Endothelial cell (in vitro differentiated cells): ENCODE results near the gene TOMM20. TPM values are rescaled to one million over a fixed set of nuclear protein-coding genes. Genes with fewer than 3 reads are reported as not detected.
"Not testable (repeated sequence)": the region's sequence is repeated elsewhere in the genome, so short reads cannot be mapped to it uniquely, and the experiment has no call there.

Source experiments
- DNase-seq: peaks from one replicate; pipeline ENCODE4 v3.0.0; 2021; ENCODE audit warnings: low spot score
- H3K27ac Mint-ChIP-seq: one replicate; pipeline ENCODE4 v1.8.0; 2021; ENCODE audit warnings: mixed read lengths, inconsistent platforms; ENCODE audit not compliant: unreplicated experiment
- H3K27me3 Mint-ChIP-seq: one replicate; pipeline ENCODE4 v1.8.0; 2021; ENCODE audit warnings: mild to moderate bottlenecking, moderate library complexity, mixed read lengths, inconsistent platforms; ENCODE audit not compliant: unreplicated experiment
- H3K36me3 Mint-ChIP-seq: one replicate; pipeline ENCODE4 v1.8.0; 2021; ENCODE audit warnings: mild to moderate bottlenecking, low read depth, mixed read lengths, inconsistent platforms; ENCODE audit not compliant: unreplicated experiment
- H3K4me1 Mint-ChIP-seq: one replicate; pipeline ENCODE4 v1.8.0; 2021; ENCODE audit warnings: mild to moderate bottlenecking, mixed read lengths, inconsistent platforms; ENCODE audit not compliant: unreplicated experiment
- H3K4me3 Mint-ChIP-seq: one replicate; pipeline ENCODE4 v1.8.0; 2021; ENCODE audit warnings: mild to moderate bottlenecking, mixed read lengths, inconsistent platforms; ENCODE audit not compliant: unreplicated experiment
- H3K9me3 Mint-ChIP-seq: one replicate; pipeline ENCODE4 v1.8.0; 2021; ENCODE audit warnings: mixed read lengths, inconsistent platforms; ENCODE audit not compliant: unreplicated experiment
- total RNA-seq: library from RNA; stranded (reverse); fragmentation: NEBNext Ultra II Directional; extraction: Animal tissue kit (Norgen Biotek cat#: 25700); gene quantifications from one replicate; pipeline ENCODE4 v1.2.1, GENCODE V29; 2021; ENCODE audit not compliant: unreplicated experiment
- TF ChIP-seq, protein P1 (sequence below): fragments of 200-600 bp; sonication (generic); IDR thresholded peaks from one replicate; pipeline ENCODE4 v1.5.0; 2021; ENCODE audit warnings: antibody characterized with exemption; ENCODE audit not compliant: unreplicated experiment

The TOMM20 gene
- total RNA-seq, 1 donor from 2014 or later = 105 TPM

DNA sequence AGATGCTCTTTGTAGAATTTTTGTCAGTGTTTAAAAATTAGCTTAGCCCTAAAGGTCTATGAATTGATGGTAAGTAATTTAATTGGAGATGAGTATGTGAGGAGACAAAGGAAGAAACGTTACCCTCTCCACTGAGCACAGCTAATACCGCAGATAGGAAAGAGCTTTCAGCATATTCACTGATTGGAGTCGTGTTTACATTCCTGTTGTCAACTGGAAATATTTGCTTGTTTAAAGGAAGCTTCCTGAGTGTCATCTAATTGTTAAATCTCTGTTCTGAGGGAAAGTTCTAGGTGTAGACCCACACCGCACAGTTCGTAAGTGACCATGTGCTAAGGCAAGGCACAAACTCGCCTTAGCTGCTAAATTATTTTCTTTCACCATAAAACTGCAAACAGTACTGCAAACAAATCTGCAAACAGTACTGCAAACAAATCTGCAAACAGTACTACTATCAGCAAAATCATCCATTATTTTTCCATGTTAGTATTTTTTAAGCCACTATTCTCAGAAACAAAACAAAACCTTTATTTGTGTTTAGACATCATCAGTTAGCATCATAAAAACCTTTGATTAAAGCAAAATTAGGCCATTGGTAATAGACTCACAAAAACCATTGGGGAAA, 32.6 kb downstream of the TOMM20 start:
- H3K4me3 Mint-ChIP-seq = no peak overlapping the region
- H3K9me3 Mint-ChIP-seq = no peaks in the 10 kb centered on the region
- peaks cover 8% of the 10 kb centered on the region for H3K27me3 Mint-ChIP-seq
- peaks cover 18% of the 10 kb centered on the region for H3K4me1 Mint-ChIP-seq
- peaks cover 2% of the 10 kb centered on the region for H3K36me3 Mint-ChIP-seq
- no peak overlapping the region for H3K27ac Mint-ChIP-seq
- TF ChIP-seq, protein P1, sequence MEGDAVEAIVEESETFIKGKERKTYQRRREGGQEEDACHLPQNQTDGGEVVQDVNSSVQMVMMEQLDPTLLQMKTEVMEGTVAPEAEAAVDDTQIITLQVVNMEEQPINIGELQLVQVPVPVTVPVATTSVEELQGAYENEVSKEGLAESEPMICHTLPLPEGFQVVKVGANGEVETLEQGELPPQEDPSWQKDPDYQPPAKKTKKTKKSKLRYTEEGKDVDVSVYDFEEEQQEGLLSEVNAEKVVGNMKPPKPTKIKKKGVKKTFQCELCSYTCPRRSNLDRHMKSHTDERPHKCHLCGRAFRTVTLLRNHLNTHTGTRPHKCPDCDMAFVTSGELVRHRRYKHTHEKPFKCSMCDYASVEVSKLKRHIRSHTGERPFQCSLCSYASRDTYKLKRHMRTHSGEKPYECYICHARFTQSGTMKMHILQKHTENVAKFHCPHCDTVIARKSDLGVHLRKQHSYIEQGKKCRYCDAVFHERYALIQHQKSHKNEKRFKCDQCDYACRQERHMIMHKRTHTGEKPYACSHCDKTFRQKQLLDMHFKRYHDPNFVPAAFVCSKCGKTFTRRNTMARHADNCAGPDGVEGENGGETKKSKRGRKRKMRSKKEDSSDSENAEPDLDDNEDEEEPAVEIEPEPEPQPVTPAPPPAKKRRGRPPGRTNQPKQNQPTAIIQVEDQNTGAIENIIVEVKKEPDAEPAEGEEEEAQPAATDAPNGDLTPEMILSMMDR = no peak
- no peak for DNase-seq

DNA sequence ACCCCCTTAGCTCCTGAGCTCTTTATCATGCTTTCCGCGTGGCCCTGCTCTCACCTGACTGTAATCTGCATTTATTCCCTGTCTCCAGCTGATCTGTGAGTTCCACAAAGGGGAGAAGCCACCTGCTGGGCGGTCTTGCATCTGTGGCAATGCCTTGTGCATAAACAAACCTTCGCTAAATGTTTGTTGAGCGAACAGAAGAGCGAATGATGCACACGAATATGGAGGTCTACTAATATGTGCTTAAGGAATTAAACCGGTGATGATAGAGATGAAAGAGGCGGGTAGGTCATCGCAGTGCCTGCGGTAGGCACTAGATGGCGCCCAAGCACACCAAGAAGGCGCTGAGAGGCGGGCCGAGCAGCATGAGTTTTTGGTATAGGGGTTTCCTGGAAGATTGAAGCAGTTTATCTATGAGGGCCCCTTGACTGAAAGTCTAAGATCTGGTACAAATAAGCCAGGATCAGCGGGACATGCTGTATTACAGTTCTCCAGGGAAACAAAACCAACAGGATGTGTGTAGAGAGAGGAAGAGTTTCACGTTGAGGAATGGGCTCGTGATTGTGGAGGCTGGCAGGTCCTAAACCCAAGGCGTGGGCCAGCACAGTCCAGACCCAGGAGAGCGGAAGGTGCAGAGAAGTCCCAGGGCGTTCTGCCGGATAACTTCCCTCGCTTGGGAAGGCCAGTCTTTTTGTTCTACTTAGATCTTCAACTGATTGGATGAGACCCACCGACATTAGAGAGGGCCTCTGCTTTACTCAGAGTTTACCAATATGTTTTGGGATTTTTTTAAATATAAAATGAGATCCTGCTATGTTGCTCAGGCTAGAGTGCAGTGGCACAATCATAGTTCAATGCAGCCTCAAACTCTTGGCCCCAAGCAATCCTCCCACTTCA, 34.7 kb downstream of the TOMM20 start:
- TF ChIP-seq, protein P1 = peak; percentile 59
- no peak overlapping the region for H3K27ac Mint-ChIP-seq
- H3K36me3 Mint-ChIP-seq = no peaks in the 10 kb centered on the region
- peak; percentile 84 for DNase-seq
- H3K9me3 Mint-ChIP-seq = no peaks in the 10 kb centered on the region
- peak overlapping the region; percentile 22 for H3K4me3 Mint-ChIP-seq
- H3K27me3 Mint-ChIP-seq = peaks cover 11% of the 10 kb centered on the region
- peaks cover 22% of the 10 kb centered on the region for H3K4me1 Mint-ChIP-seq

DNA sequence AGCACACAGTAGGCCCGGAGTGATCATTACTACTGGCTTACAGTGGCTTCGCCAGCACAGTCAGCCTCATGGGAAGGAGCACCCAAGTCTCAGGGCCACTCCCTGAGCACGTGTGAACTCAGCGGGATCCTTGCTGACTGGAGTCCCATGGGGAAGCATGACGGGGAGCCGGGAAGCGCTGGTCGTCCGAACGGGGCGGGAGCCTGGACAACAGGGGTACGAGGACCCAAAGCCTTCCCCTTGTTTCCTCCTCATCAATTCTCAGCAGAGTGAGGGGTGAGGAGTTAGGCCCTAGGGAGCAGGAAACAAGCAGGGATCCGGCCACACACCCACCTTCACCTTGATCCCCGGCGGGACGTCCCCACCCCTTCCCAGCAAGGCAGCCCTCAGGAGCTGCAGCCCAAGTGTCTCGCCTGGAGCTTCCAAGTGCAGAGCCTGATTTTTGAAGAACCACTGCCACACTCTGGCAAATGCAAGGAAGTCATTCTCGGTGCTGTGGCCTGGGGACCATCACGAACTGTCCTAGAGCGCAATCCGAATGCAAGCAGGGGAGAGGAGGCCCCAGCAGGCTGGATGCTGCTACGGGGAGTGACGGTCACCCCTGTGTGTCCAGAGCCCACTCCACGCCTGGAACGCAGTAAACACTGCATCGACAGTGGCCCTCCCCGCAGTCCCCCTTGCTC, 35.5 kb downstream of the TOMM20 start:
- Mint-ChIP-seq H3K27me3 (peaks cover 11% of the 10 kb centered on the region), H3K9me3 (no peaks in the 10 kb centered on the region), H3K27ac (peak overlapping the region; percentile 18), H3K4me1 (peaks cover 21% of the 10 kb centered on the region), H3K36me3 (no peaks in the 10 kb centered on the region), H3K4me3 (peak overlapping the region; percentile 22)
- TF ChIP-seq, protein P1 = no peak
- DNase-seq = peak; percentile 47

DNA sequence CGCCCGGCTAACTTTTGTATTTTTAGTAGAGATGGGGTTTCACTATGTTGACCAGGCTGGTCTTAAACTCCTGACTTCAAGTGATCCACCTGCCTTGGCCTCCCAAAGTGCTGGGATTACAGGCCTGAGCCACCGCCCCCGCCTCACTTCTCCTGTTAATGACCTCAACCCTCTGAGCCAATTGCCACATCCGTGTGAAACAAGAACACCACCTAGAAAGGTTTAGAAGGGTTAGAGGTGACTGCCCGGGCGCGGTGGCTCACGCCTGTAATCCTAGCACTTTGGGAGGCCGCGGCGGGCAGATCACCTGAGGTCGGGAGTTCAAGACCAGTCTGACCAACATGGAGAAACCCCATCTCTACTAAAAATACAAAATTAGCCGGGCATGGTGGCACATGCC, 36.2 kb downstream of the TOMM20 start:
- not testable (repeated sequence) for H3K4me3 Mint-ChIP-seq, H3K36me3 Mint-ChIP-seq, H3K9me3 Mint-ChIP-seq, DNase-seq, H3K27ac Mint-ChIP-seq
- H3K4me1 Mint-ChIP-seq = peaks cover 20% of the 10 kb centered on the region
- H3K27me3 Mint-ChIP-seq = peaks cover 11% of the 10 kb centered on the region

DNA sequence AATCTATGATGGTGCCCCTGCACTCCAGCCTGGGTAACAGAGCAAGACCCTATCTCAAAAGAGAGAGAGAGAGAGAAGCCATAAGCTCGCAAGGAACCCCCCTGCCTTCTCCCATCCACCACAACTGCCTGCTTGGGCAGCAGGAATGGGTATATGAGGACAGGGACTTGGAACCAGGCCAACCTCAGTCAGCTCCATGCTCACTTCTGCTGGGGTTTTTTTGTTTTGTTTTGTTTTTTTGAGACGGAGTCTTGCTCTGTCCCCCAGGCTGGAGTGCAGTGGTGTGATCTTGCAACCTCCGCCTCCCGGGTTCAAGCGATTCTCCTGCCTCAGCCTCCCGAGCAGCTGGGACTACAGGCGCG, 36.6 kb downstream of the TOMM20 start:
- H3K4me1 Mint-ChIP-seq = peaks cover 20% of the 10 kb centered on the region
- not testable (repeated sequence) for DNase-seq, H3K4me3 Mint-ChIP-seq, H3K27ac Mint-ChIP-seq, H3K36me3 Mint-ChIP-seq, H3K9me3 Mint-ChIP-seq
- H3K27me3 Mint-ChIP-seq = peaks cover 11% of the 10 kb centered on the region

DNA sequence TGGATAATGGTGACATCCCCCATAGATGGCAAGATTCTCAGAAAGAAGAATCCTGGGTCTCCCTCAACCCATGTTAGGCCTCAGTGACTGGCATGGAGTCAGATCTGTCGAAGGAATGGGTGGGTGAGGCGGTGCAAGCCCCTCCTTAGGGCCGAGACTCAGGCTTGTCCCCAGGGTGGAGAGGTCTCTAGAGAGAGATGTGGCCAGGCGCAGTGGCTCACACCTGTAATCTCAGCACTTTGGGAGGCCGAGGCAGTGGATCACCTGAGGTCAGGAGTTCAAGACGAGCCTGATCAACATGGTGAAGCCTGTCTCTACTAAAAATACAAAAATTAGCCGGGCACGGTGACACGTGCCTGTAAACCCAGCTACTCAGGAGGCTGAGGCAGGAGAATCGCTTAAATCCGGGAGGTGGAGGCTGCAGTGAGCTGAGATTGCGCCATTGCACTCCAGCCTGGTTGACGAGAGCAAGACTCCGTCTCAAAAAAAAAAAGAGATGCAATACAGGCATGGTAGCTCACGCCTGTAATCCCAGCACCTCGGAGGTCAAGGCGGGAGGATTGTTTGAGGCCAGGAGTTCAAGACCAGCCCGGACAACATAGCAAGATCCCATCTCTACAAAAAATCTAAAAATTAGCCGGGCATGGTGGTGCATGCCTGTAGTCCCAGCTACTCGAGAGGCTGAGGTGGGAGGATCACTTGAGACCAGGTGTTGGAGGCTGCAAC, 37.2 kb downstream of the TOMM20 start:
- H3K9me3 Mint-ChIP-seq, H3K27ac Mint-ChIP-seq, H3K36me3 Mint-ChIP-seq, H3K4me3 Mint-ChIP-seq, DNase-seq: not testable (repeated sequence)
- H3K4me1 Mint-ChIP-seq = peaks cover 20% of the 10 kb centered on the region
- peaks cover 11% of the 10 kb centered on the region for H3K27me3 Mint-ChIP-seq
